SK-N-SH treated with all-trans-retinoic acid at 6 μM for 48 hours (cell line): ENCODE results near the gene CHURC1.

ENCODE experiments used
- ARNTL ChIP-seq: fragments of 450-650 bp; formaldehyde crosslinking; IDR thresholded peaks from 2 replicates; pipeline ENCODE4 v1.5.0; 2020; ENCODE audit warnings: low read depth, mild to moderate bottlenecking, moderate library complexity, borderline replicate concordance
- CSDC2 ChIP-seq: fragments of 250-450 bp; sonication (Bioruptor Pico); IDR thresholded peaks from 2 replicates; pipeline ENCODE4 v1.5.0; 2020; ENCODE audit warnings: mild to moderate bottlenecking, moderate library complexity
- CSRNP3 ChIP-seq: fragments of 250-450 bp; sonication (Bioruptor Pico); IDR thresholded peaks from 2 replicates; pipeline ENCODE4 v1.5.1; 2021; ENCODE audit warnings: mild to moderate bottlenecking, moderate library complexity
- GLIS3 ChIP-seq: fragments of 250-450 bp; sonication (Bioruptor Pico); IDR thresholded peaks from 2 replicates; pipeline ENCODE4 v1.5.0; 2020; ENCODE audit warnings: mild to moderate bottlenecking, moderate library complexity
- PATZ1 ChIP-seq: fragments of 250-450 bp; sonication (Bioruptor Pico); IDR thresholded peaks from 2 replicates; pipeline ENCODE4 v1.8.0; 2020; ENCODE audit warnings: mild to moderate bottlenecking, moderate library complexity, borderline replicate concordance
- SNAI2 ChIP-seq: fragments of 250-450 bp; sonication (Bioruptor Pico); IDR thresholded peaks from 2 replicates; pipeline ENCODE4 v1.5.0; 2020; ENCODE audit warnings: mild to moderate bottlenecking, moderate library complexity
- ZC3H10 ChIP-seq: fragments of 250-450 bp; sonication (Bioruptor Pico); IDR thresholded peaks from 2 replicates; pipeline ENCODE4 v1.5.1; 2021; ENCODE audit warnings: mild to moderate bottlenecking, moderate library complexity
- ZFP30 ChIP-seq: fragments of 450-650 bp; formaldehyde crosslinking; IDR thresholded peaks from 2 replicates; pipeline ENCODE4 v1.5.0; 2022; ENCODE audit warnings: mild to moderate bottlenecking, moderate library complexity
- ZNF565 ChIP-seq: fragments of 450-650 bp; formaldehyde crosslinking; conservative IDR thresholded peaks from 2 replicates; pipeline ENCODE4 v1.5.0; 2020; ENCODE audit warnings: low read depth, mild to moderate bottlenecking, moderate library complexity
- ZNF70 ChIP-seq: fragments of 450-650 bp; formaldehyde crosslinking; IDR thresholded peaks from 2 replicates; pipeline ENCODE4 v1.5.0; 2020; ENCODE audit warnings: mild to moderate bottlenecking, moderate library complexity
- TF ChIP-seq, protein P1 (sequence below): fragments of 250-450 bp; sonication (Bioruptor Pico); IDR thresholded peaks from 2 replicates; pipeline ENCODE4 v1.5.0; 2020; ENCODE audit warnings: mild to moderate bottlenecking, moderate library complexity

- TF ChIP-seq ZNF565 (CRISPR knock-in tag), result no peak
- no peak for TF ChIP-seq ZNF70 (CRISPR knock-in tag)
- no peak for TF ChIP-seq ZC3H10 (CRISPR knock-in tag)
- TF ChIP-seq, protein P1, sequence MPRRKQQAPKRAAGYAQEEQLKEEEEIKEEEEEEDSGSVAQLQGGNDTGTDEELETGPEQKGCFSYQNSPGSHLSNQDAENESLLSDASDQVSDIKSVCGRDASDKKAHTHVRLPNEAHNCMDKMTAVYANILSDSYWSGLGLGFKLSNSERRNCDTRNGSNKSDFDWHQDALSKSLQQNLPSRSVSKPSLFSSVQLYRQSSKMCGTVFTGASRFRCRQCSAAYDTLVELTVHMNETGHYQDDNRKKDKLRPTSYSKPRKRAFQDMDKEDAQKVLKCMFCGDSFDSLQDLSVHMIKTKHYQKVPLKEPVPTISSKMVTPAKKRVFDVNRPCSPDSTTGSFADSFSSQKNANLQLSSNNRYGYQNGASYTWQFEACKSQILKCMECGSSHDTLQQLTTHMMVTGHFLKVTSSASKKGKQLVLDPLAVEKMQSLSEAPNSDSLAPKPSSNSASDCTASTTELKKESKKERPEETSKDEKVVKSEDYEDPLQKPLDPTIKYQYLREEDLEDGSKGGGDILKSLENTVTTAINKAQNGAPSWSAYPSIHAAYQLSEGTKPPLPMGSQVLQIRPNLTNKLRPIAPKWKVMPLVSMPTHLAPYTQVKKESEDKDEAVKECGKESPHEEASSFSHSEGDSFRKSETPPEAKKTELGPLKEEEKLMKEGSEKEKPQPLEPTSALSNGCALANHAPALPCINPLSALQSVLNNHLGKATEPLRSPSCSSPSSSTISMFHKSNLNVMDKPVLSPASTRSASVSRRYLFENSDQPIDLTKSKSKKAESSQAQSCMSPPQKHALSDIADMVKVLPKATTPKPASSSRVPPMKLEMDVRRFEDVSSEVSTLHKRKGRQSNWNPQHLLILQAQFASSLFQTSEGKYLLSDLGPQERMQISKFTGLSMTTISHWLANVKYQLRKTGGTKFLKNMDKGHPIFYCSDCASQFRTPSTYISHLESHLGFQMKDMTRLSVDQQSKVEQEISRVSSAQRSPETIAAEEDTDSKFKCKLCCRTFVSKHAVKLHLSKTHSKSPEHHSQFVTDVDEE (CRISPR knock-in tag), result no peak
- no peak for TF ChIP-seq ARNTL (CRISPR knock-in tag)
- TF ChIP-seq GLIS3, result no peak
- no peak for TF ChIP-seq ZFP30 (CRISPR knock-in tag)
- no peak for TF ChIP-seq CSRNP3 (CRISPR knock-in tag)
- TF ChIP-seq SNAI2 (CRISPR knock-in tag), result no peak
- TF ChIP-seq PATZ1, result no peak
- TF ChIP-seq CSDC2 (CRISPR knock-in tag), result no peak
Measured at GRCh38 chr14:64912261-64912660, 2.0 kb upstream of the CHURC1 start.
